ENCODE data around the gene ESPNL.
"Not testable (repeated sequence)": the region's sequence is repeated elsewhere in the genome, so short reads cannot be mapped to it uniquely, and the experiment has no call there.

The ESPNL gene

DNA sequence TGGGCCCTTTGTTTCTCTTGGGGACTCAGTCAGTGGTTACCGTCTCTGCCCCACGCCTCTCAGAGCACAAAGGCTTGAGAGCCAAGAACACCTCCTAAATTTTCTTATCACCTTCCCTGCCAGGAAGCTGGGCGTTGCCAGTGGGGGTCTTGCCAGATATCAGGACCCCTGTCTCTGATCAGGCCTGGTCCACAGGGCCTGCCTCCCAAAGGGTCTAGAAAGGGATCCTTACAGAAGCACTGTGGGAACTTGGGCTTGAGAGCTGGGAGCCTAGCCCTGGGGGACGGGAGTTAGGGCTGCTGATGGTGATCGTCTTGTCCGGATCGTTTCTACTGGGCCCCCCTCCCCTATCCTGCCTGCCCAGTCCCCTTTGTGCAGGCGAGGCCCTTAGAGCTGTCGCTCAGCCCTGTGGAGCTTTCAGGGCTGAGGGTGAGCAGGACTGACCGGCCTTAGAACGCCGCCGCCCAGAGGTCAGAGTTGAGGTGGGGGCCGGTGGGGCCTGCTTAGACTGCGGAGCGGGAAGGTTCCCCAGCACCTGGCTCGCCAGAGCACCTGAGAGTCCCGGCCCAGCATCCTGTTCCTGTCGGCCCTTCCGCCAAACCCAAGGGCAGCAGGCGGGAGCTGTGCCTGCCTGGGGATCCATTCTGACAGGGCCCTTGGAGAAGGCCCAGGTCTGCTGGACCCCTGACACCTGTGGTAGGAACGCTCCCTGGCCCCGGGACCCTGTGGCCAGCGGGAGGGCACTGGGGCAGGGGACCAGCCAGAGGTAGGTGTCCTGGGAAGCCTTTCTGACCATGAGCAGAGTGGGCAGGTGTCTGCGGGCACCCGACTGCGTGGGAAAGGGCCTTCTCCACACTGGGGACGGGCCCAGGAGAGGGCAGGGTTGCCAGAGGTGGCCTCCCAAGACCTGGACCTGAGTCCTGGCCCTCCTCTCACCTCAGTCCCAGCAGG lies 956 bp downstream of the ESPNL start:
- DNase-seq = no peak

GRCh38 chr2:238101891-238102841 lies 2.0 kb downstream of the ESPNL start:
- DNase-seq = no peak

DNA sequence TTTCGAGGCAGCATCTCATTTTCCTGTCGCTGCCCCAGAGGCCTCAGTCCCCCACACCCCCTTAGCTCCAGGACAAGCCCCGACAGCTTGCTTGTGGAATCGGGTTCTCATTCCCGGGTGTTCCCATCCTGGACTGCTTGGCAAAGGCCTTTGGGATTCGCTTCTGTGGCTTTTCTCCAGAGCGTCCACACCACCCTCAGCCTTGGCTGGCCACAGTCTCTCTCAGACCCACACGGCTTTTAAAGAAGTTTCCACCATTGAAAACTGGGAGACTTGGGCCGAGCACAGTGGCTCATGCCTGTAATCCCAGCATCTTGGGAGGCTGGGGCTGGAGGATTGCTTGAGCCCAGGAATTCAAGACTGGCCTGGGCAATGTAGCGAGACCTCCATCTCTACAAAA lies 2.7 kb downstream of the ESPNL start:
- no peak for DNase-seq

- no peak for DNase-seq
Measured at GRCh38 chr2:238103465-238104225, 3.5 kb downstream of the ESPNL start.

GRCh38 chr2:238104226-238104690 lies 4.1 kb downstream of the ESPNL start:
- DNase-seq = no peak

GRCh38 chr2:238104691-238105371 lies 4.7 kb downstream of the ESPNL start:
- no peak for DNase-seq

DNA sequence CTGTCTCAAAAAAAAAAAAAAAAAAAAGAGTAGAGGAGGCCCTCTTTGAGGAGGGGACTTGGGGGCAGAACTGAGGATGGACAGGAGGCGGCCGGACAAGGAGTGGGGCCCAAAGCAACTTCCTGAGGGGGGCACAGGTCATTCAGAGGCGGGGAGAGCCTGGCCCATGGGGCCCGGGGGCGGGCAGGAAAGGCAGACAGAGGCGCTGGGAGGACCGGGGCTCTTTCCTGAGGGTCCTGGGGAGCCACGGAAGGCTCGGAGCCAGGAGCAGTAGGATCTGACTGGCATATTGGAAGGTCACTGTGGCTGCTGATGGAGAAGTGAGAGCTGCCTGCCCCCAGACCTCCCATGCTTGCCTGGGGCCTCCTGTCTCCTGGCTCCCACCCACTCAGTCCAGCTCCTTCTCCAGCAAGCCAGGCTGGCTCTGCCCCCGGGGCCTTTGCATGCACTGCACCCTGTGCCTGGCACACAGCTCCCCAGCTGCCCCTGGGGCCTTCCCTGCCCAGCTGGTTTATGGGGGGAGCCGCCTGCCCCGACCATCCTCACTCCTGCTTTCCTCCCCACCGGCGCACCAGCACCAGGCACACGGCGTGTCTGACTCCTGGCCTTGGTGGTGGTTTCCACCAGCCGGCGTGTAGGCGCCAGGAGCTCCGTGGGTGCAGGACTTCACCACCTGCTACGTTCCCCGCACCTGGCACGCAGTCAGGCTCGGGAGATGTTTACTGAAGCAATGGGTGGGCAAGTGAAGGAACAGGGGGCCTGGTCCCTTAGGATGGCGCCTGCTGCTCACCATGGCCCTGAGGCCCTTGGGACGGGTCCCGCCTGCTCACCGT lies 5.6 kb downstream of the ESPNL start:
- no peak for DNase-seq

- DNase-seq = no peak
Measured at GRCh38 chr2:238106339-238106697, 6.2 kb downstream of the ESPNL start.

DNA sequence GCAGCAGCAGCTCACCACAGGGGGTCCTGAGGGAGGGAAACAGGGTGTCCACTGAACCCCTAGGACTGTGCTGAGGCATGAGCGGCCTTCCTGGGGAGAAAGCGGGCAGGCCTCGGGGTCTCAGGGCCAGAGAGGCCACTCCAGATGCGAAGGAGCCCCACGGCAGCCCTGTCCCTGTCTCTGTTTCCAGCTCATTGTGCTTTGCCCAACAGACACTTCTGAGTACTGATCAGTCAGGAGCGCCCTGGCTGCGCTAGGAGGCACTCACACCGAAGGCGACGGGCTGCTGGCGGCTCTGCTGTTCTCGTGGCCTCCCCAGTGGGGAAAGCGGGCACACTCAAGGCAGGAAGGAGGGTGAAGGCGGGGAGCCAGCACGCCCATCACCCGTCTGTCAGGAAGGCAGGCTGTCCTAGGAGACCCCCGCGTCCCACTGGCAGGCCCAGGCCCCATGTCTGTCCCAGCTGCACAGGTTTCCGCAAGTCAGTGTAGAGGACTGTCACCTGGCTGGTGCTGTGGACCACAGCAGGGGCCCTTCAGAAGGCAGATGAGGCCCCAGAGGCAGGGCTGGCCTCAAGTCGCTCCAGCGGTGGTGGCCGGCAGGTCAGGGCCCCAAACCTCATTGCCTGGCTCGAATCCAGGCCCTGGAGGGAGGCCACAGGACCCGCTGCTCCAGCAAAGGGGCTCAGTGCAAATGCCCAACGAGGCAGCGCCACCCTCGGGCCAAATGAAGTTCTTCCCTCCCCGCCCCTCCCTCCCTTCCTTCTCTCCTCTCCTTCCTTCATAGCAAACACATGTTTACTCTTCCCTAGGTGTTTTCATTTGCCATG lies 6.8 kb downstream of the ESPNL start:
- no peak for DNase-seq

DNA sequence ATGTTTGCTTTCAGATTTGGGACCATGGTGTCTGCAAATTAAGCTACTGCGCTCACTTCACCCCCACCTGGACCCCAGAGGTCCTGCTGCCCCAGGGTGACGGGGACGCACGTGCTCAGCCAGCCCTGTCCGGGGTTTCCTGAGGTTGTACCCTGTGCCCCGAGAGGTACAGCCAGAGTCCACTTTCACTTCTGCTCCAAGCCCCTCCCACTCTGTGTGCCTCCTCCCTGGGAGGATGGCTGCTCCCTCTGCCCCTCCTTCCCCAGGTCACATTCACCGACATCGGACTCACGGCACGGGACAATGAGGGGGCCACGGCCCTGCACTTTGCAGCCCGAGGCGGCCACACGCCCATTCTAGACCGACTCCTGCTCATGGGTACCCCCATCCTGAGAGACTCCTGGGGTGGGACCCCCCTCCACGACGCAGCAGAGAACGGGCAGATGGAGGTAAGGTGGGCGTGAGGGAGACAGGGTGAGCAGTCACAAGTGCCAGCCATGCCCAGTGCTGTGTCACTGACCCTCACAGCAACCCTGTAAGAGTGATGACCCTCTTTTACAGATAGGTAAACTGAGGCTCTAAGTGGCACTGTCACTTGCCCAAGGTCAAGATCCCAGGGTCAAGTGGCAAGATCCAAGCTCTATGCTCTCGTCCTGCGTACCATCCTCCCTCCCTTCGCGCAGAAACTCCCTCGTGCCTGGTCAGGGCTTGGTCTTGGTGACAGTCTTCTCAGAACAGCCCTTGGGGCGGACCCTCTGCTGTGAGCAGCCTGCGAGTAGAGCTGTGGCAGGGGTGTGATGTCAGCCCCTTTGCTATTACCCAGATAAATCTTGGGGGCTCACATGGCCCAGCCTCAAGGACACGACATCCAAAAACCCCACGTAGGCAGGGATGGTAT lies 7.6 kb downstream of the ESPNL start:
- no peak for DNase-seq

DNA sequence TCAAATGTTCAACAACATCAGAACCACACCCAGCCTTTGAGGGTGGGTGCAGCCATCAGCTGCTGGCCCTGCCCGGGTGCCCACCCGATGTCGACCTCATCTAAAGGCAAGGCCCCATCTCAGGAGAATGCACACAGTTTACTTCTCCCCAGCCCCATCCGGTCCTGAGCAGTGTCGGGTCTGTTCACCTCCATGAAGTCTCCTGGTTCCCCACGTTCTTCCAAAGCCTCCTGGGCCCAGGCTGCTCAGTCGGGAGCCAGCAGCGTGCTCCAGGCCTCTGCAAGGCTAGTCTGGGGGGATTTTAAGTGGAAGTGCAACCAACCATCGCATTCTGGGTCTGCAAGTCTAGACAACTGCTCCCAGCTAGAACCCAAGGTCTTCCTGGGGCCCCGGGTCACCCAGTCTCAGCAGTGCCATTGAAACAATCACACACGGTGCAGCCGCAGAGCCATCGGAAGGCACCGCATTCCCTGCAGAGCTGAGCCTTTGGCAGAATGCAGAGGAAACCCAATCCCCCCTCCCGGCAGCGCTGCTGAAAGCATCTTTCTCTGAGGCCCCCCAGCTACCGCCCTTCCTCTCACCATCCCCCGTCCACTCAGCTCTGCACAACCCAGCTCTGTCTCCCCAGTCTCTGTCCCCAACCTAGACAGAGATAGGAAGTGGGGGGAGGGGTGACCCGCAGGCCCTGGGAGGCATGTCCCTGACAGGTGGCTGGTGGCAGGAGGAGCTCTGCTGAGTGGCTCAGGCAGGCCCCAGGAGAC lies 8.5 kb downstream of the ESPNL start:
- no peak for DNase-seq

- DNase-seq = no peak
Measured at GRCh38 chr2:238113611-238114010, 13.5 kb downstream of the ESPNL start.

DNA sequence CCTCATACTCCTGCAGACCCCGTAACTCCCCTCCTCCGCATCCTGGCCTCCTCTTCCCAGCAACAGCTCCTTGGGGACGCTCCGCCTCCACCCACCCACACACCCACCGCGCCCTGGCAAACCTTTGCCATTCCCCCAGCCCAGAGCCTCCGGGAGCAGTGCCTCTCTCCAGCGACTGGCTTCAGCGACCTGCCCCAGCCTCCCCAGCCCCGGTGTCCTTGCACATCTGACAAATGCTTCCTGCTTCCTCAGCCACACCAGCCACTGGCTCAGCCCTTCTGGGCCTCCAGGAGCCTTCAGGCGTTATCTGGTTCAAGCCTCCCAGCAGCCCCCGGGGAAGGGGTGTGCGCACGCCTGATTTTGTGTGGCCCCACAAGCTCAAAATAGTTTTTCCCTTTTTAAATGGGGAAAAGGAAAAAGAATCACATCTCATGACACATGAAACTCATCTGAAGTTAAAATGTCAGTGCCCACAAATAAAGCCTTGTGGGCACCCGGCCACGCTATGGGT lies 14.2 kb downstream of the ESPNL start:
- no peak for DNase-seq

GRCh38 chr2:238114851-238115660 lies 14.9 kb downstream of the ESPNL start:
- DNase-seq = no peak

DNA sequence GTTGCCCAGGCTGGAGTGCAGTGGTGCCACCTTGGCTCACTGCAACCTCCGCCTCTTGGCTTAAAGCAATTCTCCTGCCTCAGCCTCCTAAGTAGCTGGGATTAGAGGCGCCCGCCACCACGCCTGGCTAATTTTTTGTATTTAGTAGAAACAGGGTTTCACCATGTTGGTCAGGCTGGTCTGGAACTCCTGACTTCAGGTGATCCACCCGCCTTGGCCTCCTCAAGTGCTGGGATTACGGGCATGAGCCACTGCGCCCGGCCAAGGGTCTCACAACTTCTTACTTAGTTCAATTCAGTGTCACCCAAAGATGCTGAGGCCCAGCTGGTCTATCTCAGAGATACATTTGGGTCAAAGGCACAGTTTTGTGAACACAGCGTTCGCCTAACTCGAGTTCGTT lies 15.6 kb downstream of the ESPNL start:
- DNase-seq = not testable (repeated sequence)

DNA sequence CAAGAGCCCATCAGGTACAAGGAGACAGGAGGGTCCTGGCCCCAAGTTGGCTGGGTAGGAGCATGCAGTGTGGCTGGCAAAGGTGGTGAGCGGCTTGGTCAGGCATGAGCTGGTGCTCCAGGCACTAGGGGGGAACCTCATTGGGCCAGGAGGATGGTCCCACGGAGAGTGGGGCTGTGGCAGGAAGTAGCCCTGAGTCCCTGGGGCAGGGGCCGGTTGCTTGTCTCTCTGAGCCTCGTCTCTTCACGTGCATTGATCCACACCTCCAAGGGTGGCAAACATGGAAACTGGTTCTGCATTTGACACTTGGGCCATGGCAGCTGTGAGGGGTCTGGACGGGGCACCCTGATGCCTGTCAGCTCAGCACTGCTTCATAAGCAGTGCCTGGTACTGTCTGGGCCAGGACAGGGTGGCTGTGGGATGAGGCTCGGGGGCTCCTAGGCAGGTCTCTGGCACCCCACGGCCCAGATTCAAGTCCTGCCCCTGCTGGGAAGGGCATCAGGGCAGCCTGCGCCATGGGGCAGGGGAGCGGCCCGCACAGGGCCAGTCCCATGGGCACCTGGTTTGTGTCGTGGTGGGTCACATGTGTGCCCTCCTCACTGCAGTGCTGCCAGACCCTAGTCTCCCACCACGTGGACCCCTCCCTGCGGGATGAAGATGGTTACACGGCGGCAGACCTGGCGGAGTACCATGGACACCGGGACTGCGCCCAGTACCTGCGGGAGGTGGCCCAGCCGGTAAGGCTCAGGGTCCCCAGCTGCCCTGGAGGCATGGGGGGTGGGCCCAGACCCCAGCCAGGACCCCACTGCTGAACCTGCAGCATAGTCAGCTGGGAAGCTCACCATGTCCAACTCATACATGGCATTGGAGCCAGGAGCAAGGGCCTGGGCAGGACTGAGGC lies 16.4 kb downstream of the ESPNL start:
- no peak for DNase-seq

Data from kidney glomerular epithelial cell (primary cell).